GM23248 (cell line): Measurements from ENCODE around the gene CDC14B. TPM values are rescaled to one million over a fixed set of nuclear protein-coding genes. Genes with fewer than 3 reads are reported as not detected.

Experiments used
- DNase-seq: peaks from one replicate; pipeline ENCODE4 v3.0.0-alpha.2; 2015
- H2AFZ ChIP-seq: fragments of 200-600 bp; sonication (generic); 2 replicates; pipeline ENCODE4 v1.6.1; 2016; ENCODE audit warnings: antibody characterized with exemption
- H3F3A ChIP-seq: fragments of 200-600 bp; sonication (generic); 2 replicates; pipeline ENCODE4 v1.6.1; 2016; ENCODE audit warnings: mild to moderate bottlenecking, antibody characterized with exemption, mixed run types; ENCODE audit not compliant: insufficient read depth
- H3K27ac ChIP-seq: fragments of 200-600 bp; sonication (generic); 2 replicates; pipeline ENCODE4 v1.5.1; 2016; ENCODE audit warnings: mild to moderate bottlenecking
- H3K27me3 ChIP-seq: fragments of 200-600 bp; sonication (generic); replicated peaks from 2 replicates; pipeline ENCODE4 v1.6.1; 2016; ENCODE audit warnings: mild to moderate bottlenecking; ENCODE audit not compliant: insufficient read depth
- H3K36me3 ChIP-seq: fragments of 200-600 bp; sonication (generic); 2 replicates; pipeline ENCODE4 v1.6.1; 2016; ENCODE audit warnings: low read depth, mild to moderate bottlenecking
- H3K4me1 ChIP-seq: fragments of 200-600 bp; sonication (generic); 2 replicates; pipeline ENCODE4 v1.6.1; 2016; ENCODE audit warnings: mild to moderate bottlenecking; ENCODE audit not compliant: insufficient read depth
- H3K4me2 ChIP-seq: fragments of 200-600 bp; sonication (generic); one replicate; pipeline ENCODE4 v1.6.1; 2016; ENCODE audit warnings: mild to moderate bottlenecking; ENCODE audit not compliant: unreplicated experiment
- H3K4me3 ChIP-seq: fragments of 200-600 bp; sonication (generic); 2 replicates; pipeline ENCODE4 v1.5.1; 2016; ENCODE audit warnings: mild to moderate bottlenecking
- H3K79me2 ChIP-seq: fragments of 200-600 bp; sonication (generic); 2 replicates; pipeline ENCODE4 v1.6.1; 2016; ENCODE audit warnings: mild to moderate bottlenecking; ENCODE audit not compliant: insufficient read depth
- H3K9ac ChIP-seq: fragments of 200-600 bp; sonication (generic); 2 replicates; pipeline ENCODE4 v1.6.1; 2016; ENCODE audit warnings: mild to moderate bottlenecking
- H3K9me2 ChIP-seq: fragments of 200-600 bp; sonication (generic); 2 replicates; pipeline ENCODE4 v1.6.1; 2016; ENCODE audit warnings: mixed run types, mild to moderate bottlenecking, moderate library complexity; ENCODE audit not compliant: insufficient read depth
- H3K9me3 ChIP-seq: fragments of 200-600 bp; sonication (generic); one replicate; pipeline ENCODE4 v1.6.1; 2017; ENCODE audit warnings: low read depth
- H4K20me1 ChIP-seq: fragments of 200-600 bp; sonication (generic); 2 replicates; pipeline ENCODE4 v1.6.0; 2016; ENCODE audit not compliant: insufficient read depth
- EZH2 ChIP-seq: fragments of 200-600 bp; sonication (generic); IDR thresholded peaks from 2 replicates; pipeline ENCODE4 v1.6.1; 2018; ENCODE audit warnings: antibody characterized with exemption, mild to moderate bottlenecking; ENCODE audit not compliant: insufficient read depth, poor library complexity, severe bottlenecking
- EZH2phosphoT487 ChIP-seq: fragments of 200-600 bp; sonication (generic); IDR thresholded peaks from 2 replicates; pipeline ENCODE4 v1.6.1; 2018; ENCODE audit warnings: antibody characterized with exemption, moderate library complexity, mild to moderate bottlenecking, low read depth; ENCODE audit not compliant: insufficient read depth
- WGBS, 2 experiments: methylation state at CpG; one replicate each; pipeline ENCODE4 v1.1.6; 2015 to 2017; ENCODE audit warnings: low lambda C conversion rate in 2 of 2, low coverage in 1 of 2; ENCODE audit errors: missing lambda C conversion rate in 2 of 2; 5-methylcytosine and 5-hydroxymethylcytosine counted together
- in situ Hi-C: fragments of 300-500 bp; cut with MboI; formaldehyde crosslinking; loops from 2 replicates; pipeline ENCODE4 v1.15.0; 2020
- polyA plus RNA-seq: library from polyadenylated mRNA; unstranded; fragments of >200 nt; fragmentation: Nextera tagmentation; extraction: Ambion mirVana; gene quantifications from 2 replicates; pipeline ENCODE4 v1.2.1, GENCODE V29; 2016
- total RNA-seq: library from RNA; depleted of rRNA; stranded (reverse); fragments of >200 nt; shearing (Covaris generic); gene quantifications from 2 replicates; pipeline ENCODE4 v1.2.3, GENCODE V29; 2014

Gene CDC14B
- total and polyA plus RNA-seq, 2 experiments from 2014 or later: 8.1 to 17.2 TPM

GRCh38 chr9:96524045-96524444, 95.6 kb downstream of the CDC14B start:
- no peak overlapping the region for H3K9ac ChIP-seq
- in situ Hi-C loops: no loop called here
- H3K79me2 ChIP-seq: no peaks in the 10 kb centered on the region
- no peak overlapping the region for H3K4me3 ChIP-seq
- no peaks in the 10 kb centered on the region for H4K20me1 ChIP-seq
- 0 out of 2 replicates have a peak, but pooled peaks cover 11% of the 10 kb centered on the region for H3K4me1 ChIP-seq
- H3K9me2 ChIP-seq: peaks cover 3% of the 10 kb centered on the region; the same call in 1 of the 2 replicates
- H3K36me3 ChIP-seq: no peaks in the 10 kb centered on the region; the same call in 1 of the 2 replicates
- DNase-seq: peak; percentile 7
- no peaks in the 10 kb centered on the region for H3K27me3 ChIP-seq
- 73 to 74% methylated on average over 7 of the region's 7 CpGs for WGBS, 2 experiments
- no peaks in the 10 kb centered on the region; the same call in 1 of the 2 replicates for H3F3A ChIP-seq
- H3K27ac ChIP-seq: no peak overlapping the region
- no peak overlapping the region for H3K4me2 ChIP-seq
- no peaks in the 10 kb centered on the region for H3K9me3 ChIP-seq
- TF ChIP-seq EZH2phosphoT487 (no peak), EZH2 (no peak)
- H2AFZ ChIP-seq: no peak overlapping the region

DNA sequence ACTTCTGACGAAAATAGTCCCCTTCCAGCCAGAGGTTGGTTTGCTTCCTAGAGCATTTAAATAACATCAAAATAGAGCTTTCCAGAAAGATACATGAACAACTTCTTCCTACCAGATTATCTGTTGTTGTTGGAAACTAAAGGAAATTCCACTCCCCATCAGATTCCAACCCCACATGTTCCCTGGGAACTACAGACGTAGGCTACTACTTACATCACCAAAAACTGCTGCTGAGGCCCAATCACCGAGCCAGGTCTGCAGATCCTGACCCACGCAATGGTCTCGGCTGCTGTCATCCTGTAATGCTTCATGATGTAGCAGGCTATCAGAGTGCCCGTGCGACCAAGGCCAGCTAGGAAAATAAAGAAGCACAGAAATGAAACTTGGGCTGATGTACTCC, 96.3 kb downstream of the CDC14B start:
- 0 out of 2 replicates have a peak, but pooled peaks cover 11% of the 10 kb centered on the region for H3K4me1 ChIP-seq
- no peak overlapping the region for H3K9ac ChIP-seq
- H3K79me2 ChIP-seq: no peaks in the 10 kb centered on the region
- H3K9me2 ChIP-seq: peaks cover 3% of the 10 kb centered on the region; the same call in 1 of the 2 replicates
- no peaks in the 10 kb centered on the region for H3K9me3 ChIP-seq
- H3K36me3 ChIP-seq: no peaks in the 10 kb centered on the region; the same call in 1 of the 2 replicates
- no peaks in the 10 kb centered on the region for H3K27me3 ChIP-seq
- H3K4me3 ChIP-seq: no peak overlapping the region
- no peak overlapping the region for H3K4me2 ChIP-seq
- WGBS, 2 experiments: 89 to 93% methylated on average over 7 of the region's 7 CpGs
- no peak overlapping the region for H3K27ac ChIP-seq
- no peak overlapping the region for H2AFZ ChIP-seq
- in situ Hi-C loops: no loop called here
- no peaks in the 10 kb centered on the region; the same call in 1 of the 2 replicates for H3F3A ChIP-seq
- TF ChIP-seq EZH2 (no peak), EZH2phosphoT487 (no peak)
- no peak for DNase-seq
- no peaks in the 10 kb centered on the region for H4K20me1 ChIP-seq

GRCh38 chr9:96522366-96522765, 97.3 kb downstream of the CDC14B start:
- H3K4me1 ChIP-seq: 0 out of 2 replicates have a peak, but pooled peaks cover 11% of the 10 kb centered on the region
- no peaks in the 10 kb centered on the region; the same call in 1 of the 2 replicates for H3K36me3 ChIP-seq
- in situ Hi-C loops: no loop called here
- no peaks in the 10 kb centered on the region for H3K27me3 ChIP-seq
- WGBS, 2 experiments: 82 to 88% methylated on average over 4 of the region's 4 CpGs
- no peaks in the 10 kb centered on the region; the same call in 1 of the 2 replicates for H3F3A ChIP-seq
- H3K9me3 ChIP-seq: no peaks in the 10 kb centered on the region
- H3K4me2 ChIP-seq: no peak overlapping the region
- no peak overlapping the region for H2AFZ ChIP-seq
- TF ChIP-seq EZH2phosphoT487: no peak
- H3K79me2 ChIP-seq: no peaks in the 10 kb centered on the region
- peaks cover 3% of the 10 kb centered on the region; the same call in 1 of the 2 replicates for H3K9me2 ChIP-seq
- no peak overlapping the region for H3K27ac ChIP-seq
- DNase-seq: no peak
- no peaks in the 10 kb centered on the region for H4K20me1 ChIP-seq
- H3K4me3 ChIP-seq: no peak overlapping the region
- H3K9ac ChIP-seq: no peak overlapping the region

DNA sequence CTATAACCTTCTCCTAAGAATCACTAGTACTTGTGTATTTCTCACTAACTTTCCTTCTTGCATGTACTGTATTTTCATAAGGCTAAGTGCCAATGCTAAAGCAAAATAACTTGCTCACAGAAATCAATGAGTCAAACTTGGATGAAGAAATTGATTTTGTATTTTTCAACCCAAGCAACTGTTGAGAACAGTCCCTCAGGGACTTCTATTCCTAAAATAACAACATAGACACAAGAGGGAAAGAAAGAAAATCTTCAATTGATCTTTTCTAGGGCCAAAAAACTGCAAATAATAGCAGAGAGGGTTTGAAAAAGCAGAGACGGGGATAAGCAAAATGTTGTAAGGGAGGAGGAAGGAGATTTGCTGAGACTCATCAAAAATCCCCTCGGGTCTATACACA, 99.9 kb downstream of the CDC14B start:
- Histone ChIP-seq H4K20me1 (no peaks in the 10 kb centered on the region), H3K27ac (no peak overlapping the region), H3F3A (peaks cover 14% of the 10 kb centered on the region), H3K36me3 (no peaks in the 10 kb centered on the region; the same call in 1 of the 2 replicates), H2AFZ (no peak overlapping the region), H3K9ac (no peak overlapping the region), H3K9me2 (peaks cover 3% of the 10 kb centered on the region; the same call in 1 of the 2 replicates), H3K79me2 (no peaks in the 10 kb centered on the region), H3K9me3 (no peaks in the 10 kb centered on the region), H3K4me1 (peaks cover 31% of the 10 kb centered on the region), H3K4me2 (no peak overlapping the region), H3K27me3 (no peaks in the 10 kb centered on the region), H3K4me3 (no peak overlapping the region)
- DNase-seq: peak; percentile 49
- WGBS, 2 experiments: 27 to 43% methylated on average over 2 of the region's 2 CpGs
- in situ Hi-C loops: no loop called here
- TF ChIP-seq EZH2: no peak
- TF ChIP-seq EZH2phosphoT487: no peak

DNA sequence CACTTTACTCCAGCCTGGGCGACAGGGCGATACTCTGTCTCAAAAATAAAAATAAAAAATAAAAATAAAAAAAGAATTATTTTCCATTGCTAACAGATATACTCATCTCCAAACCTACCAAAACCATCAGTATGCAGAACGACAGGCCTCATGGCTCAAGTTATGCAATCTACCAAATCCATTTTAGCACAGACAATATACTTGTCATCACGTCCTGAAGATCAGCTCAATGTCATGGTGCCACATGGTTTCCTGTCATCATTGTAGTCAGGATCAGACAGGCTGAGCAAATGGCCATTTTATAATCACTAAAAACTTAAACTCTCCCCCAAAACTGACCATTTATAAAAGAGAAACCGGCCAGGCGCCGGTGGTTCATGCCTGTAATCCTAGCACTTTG, 100.5 kb downstream of the CDC14B start:
- H3K4me3 ChIP-seq: no peak overlapping the region
- TF ChIP-seq EZH2 (no peak), EZH2phosphoT487 (no peak)
- in situ Hi-C loops: no loop called here
- peaks cover 38% of the 10 kb centered on the region for H3K4me1 ChIP-seq
- no peak overlapping the region for H3K27ac ChIP-seq
- H3K9me2 ChIP-seq: peaks cover 3% of the 10 kb centered on the region; the same call in 1 of the 2 replicates
- no peaks in the 10 kb centered on the region; the same call in 1 of the 2 replicates for H3K36me3 ChIP-seq
- no peaks in the 10 kb centered on the region for H3K27me3 ChIP-seq
- H3K4me2 ChIP-seq: no peak overlapping the region
- H3K79me2 ChIP-seq: no peaks in the 10 kb centered on the region
- H3F3A ChIP-seq: peaks cover 20% of the 10 kb centered on the region
- no peaks in the 10 kb centered on the region for H3K9me3 ChIP-seq
- no peak overlapping the region for H3K9ac ChIP-seq
- no peaks in the 10 kb centered on the region for H4K20me1 ChIP-seq
- DNase-seq: no peak
- 78 to 83% methylated on average over 7 of the region's 7 CpGs for WGBS, 2 experiments
- no peak overlapping the region for H2AFZ ChIP-seq
